ENCODE measurements around the gene SF3A2. TPM values are rescaled to one million over a fixed set of nuclear protein-coding genes. Genes with fewer than 3 reads are reported as not detected.

Gene SF3A2
- total and polyA plus RNA-seq, 2 experiments from 2014 or later: 21.2 to 75.3 TPM

DNA sequence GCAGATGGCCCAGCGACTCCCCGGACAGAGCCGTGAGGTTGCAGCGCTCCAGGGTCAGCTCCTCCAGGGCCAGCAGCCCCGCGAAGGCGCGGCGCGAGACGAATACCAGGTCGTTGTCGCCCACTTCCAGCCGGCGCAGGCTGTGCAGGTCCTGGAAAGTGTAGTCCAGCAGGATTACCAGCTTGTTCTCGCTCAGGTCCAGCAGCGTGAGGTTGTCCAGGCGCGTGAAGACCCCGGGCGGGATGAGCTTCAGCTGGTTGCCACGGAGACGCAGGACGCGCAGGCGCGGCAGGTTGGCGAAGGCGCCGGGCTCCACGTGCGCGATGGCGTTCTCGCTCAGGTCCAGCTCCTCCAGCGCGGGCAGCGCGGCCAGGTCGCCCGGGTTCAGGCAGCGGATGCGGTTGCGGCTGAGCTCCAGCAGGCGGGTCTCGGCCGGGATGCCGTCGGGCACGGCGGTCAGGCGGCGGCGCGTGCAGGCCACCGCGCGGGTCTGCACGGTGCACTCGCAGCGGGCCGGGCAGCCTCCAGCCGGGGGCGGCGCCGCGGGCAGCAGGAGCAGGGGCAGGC, 54.6 kb downstream of the SF3A2 start:
- H3K36me3 ChIP-seq (replicated peaks; ENCODE audit: insufficient read depth, low read depth): no peaks in the 10 kb centered on the region
- H3K27ac ChIP-seq: no peak overlapping the region
- H3K9me2 ChIP-seq (replicated peaks; ENCODE audit: insufficient read depth): no peaks in the 10 kb centered on the region
- peaks cover 85% of the 10 kb centered on the region for H3K27me3 ChIP-seq
- H3K79me2 ChIP-seq: no peaks in the 10 kb centered on the region
- no peaks in the 10 kb centered on the region for H3K9me3 ChIP-seq (ENCODE audit: low read depth)
- peaks cover 3% of the 10 kb centered on the region for H4K20me1 ChIP-seq (ENCODE audit: insufficient read depth, poor library complexity, severe bottlenecking)
- peak overlapping the region; percentile 80 for H3K4me2 ChIP-seq
- 2% methylated on average over 62 of the region's 67 CpGs for WGBS (ENCODE audit: low lambda C conversion rate, missing lambda C conversion rate)
- peaks cover 15% of the 10 kb centered on the region for H3K4me1 ChIP-seq (ENCODE audit: insufficient read depth)
- H2AFZ ChIP-seq: no peak overlapping the region
- H3K4me3 ChIP-seq: no peak overlapping the region
- DNase-seq (ENCODE audit: low spot score): no peak
- no peak for TF ChIP-seq EZH2phosphoT487 (IDR thresholded peaks at IDR 0.05; ENCODE audit: low read depth, severe bottlenecking, unreplicated experiment)
- no peak for TF ChIP-seq EZH2 (IDR thresholded peaks at IDR 0.05; ENCODE audit: borderline replicate concordance)
- TF ChIP-seq, protein P1, sequence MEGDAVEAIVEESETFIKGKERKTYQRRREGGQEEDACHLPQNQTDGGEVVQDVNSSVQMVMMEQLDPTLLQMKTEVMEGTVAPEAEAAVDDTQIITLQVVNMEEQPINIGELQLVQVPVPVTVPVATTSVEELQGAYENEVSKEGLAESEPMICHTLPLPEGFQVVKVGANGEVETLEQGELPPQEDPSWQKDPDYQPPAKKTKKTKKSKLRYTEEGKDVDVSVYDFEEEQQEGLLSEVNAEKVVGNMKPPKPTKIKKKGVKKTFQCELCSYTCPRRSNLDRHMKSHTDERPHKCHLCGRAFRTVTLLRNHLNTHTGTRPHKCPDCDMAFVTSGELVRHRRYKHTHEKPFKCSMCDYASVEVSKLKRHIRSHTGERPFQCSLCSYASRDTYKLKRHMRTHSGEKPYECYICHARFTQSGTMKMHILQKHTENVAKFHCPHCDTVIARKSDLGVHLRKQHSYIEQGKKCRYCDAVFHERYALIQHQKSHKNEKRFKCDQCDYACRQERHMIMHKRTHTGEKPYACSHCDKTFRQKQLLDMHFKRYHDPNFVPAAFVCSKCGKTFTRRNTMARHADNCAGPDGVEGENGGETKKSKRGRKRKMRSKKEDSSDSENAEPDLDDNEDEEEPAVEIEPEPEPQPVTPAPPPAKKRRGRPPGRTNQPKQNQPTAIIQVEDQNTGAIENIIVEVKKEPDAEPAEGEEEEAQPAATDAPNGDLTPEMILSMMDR (IDR thresholded peaks at IDR 0.05; ENCODE audit: poor library complexity): no peak

DNA sequence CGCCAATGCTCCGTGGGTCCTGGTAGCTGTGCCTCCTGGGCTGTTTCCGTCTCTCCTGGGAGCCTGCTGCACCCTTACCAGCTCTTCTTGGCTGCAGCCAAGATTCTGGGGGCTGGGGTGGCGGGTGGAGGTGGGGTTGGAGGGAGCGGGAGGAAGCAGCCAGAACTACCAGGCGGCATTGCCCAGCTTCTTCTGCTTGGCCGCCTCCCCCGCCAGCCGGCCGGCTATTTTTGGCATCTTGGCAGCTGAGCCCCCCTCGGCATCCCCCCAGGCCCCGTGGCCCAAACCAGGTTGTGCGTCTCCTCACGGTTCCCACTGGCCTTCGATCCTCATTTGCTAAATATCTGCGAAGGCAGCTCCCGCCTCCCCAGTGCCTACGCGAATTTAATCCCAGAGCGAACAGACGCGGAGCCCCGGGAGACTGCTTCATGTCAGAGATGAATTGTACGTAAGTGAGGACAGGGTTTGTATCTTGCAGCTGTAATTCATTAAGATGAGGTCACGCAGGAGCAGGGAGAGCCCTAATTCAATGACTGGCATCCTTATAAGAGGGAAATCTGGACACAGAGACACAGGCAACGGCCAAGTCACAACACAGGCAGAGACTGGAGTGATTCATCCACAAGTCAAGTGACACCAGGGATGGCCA, 58.2 kb downstream of the SF3A2 start:
- Histone ChIP-seq H3K27me3 (peaks cover 55% of the 10 kb centered on the region), H3K4me3 (no peak overlapping the region), H3K9me3 (ENCODE audit: low read depth) (no peaks in the 10 kb centered on the region), H4K20me1 (ENCODE audit: insufficient read depth, poor library complexity, severe bottlenecking) (peaks cover 3% of the 10 kb centered on the region), H2AFZ (no peak overlapping the region), H3K9me2 (replicated peaks; ENCODE audit: insufficient read depth) (no peaks in the 10 kb centered on the region), H3K27ac (no peak overlapping the region), H3K4me2 (peak overlapping the region; percentile 54), H3K36me3 (replicated peaks; ENCODE audit: insufficient read depth, low read depth) (no peaks in the 10 kb centered on the region), H3K79me2 (no peaks in the 10 kb centered on the region), H3K4me1 (ENCODE audit: insufficient read depth) (peaks cover 13% of the 10 kb centered on the region)
- no peak for DNase-seq (ENCODE audit: low spot score)
- 37% methylated on average over 17 of the region's 26 CpGs for WGBS (ENCODE audit: low lambda C conversion rate, missing lambda C conversion rate)
- TF ChIP-seq, protein P1 (IDR thresholded peaks at IDR 0.05; ENCODE audit: poor library complexity): no peak
- TF ChIP-seq EZH2 (IDR thresholded peaks at IDR 0.05; ENCODE audit: borderline replicate concordance): no peak
- no peak for TF ChIP-seq EZH2phosphoT487 (IDR thresholded peaks at IDR 0.05; ENCODE audit: low read depth, severe bottlenecking, unreplicated experiment)

DNA sequence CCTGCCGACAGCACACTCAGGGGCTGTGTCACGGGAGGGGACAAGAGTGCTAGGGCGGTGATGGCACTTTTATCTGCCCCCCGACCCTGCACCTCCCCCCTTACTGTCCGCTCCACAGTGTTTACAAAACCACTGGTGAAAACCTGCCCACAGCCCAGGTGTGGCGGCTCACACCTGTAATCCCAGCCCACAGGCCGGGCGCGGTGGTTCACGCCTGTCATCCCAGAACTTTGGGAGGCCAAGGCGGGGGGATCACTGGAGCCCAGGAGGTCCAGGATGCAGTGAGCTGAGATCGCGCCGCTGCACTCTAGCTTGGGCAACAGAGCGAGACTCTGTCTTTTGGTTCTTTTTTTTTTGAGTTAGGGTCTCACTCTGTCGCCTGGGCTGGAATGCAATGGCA, 59.5 kb downstream of the SF3A2 start:
- 87% methylated on average over 16 of the region's 16 CpGs for WGBS (ENCODE audit: low lambda C conversion rate, missing lambda C conversion rate)
- Histone ChIP-seq H3K27ac (no peak overlapping the region), H3K4me3 (no peak overlapping the region), H3K4me2 (no peak overlapping the region), H3K79me2 (no peaks in the 10 kb centered on the region), H3K4me1 (ENCODE audit: insufficient read depth) (peaks cover 2% of the 10 kb centered on the region), H3K27me3 (peaks cover 42% of the 10 kb centered on the region), H3K9me2 (replicated peaks; ENCODE audit: insufficient read depth) (no peaks in the 10 kb centered on the region), H4K20me1 (ENCODE audit: insufficient read depth, poor library complexity, severe bottlenecking) (no peaks in the 10 kb centered on the region), H3K36me3 (replicated peaks; ENCODE audit: insufficient read depth, low read depth) (no peaks in the 10 kb centered on the region), H2AFZ (no peak overlapping the region), H3K9me3 (ENCODE audit: low read depth) (no peaks in the 10 kb centered on the region)
- TF ChIP-seq EZH2 (IDR thresholded peaks at IDR 0.05; ENCODE audit: borderline replicate concordance): no peak
- no peak for TF ChIP-seq EZH2phosphoT487 (IDR thresholded peaks at IDR 0.05; ENCODE audit: low read depth, severe bottlenecking, unreplicated experiment)
- TF ChIP-seq, protein P1 (IDR thresholded peaks at IDR 0.05; ENCODE audit: poor library complexity): no peak
- DNase-seq (ENCODE audit: low spot score): no peak

MicroRNAs encoded within 50 kb of the gene (microRNA counts, 767-probe panel; counts per million panel counts)
- not detected for microRNA hsa-miR-1227

Small RNA genes within 50 kb of the gene (microRNA-seq; reads per million reads assigned to microRNA genes)
- gene MIR1227 (16.5 reads per million, percentile 35 among the genes with 10 or more reads in this experiment), gene MIR4321 (not detected)

Small RNA genes within 50 kb of the gene (small RNA-seq; reads per million reads assigned to genes)
- 0.34 reads per million, percentile 15 among the genes with 10 or more reads in this experiment for gene MIR1227

Other genes starting within 250 kb of the SF3A2 start
- 56.4 and 62.1 TPM in 2 replicates for gene BTBD2, start 221.1 kb upstream of the SF3A2 start, total RNA-seq
- 71.1 and 76.0 TPM in 2 replicates for gene BTBD2, start 221.1 kb upstream of the SF3A2 start, polyA plus RNA-seq
- gene MKNK2, start 185.6 kb upstream of the SF3A2 start, total RNA-seq: 90.4 and 98.2 TPM in 2 replicates
- gene MKNK2, start 185.6 kb upstream of the SF3A2 start, polyA plus RNA-seq: 126 and 136 TPM in 2 replicates
- gene MOB3A, start 140.5 kb upstream of the SF3A2 start, total RNA-seq: 13.5 and 15.7 TPM in 2 replicates
- gene MOB3A, start 140.5 kb upstream of the SF3A2 start, polyA plus RNA-seq: 25.1 and 27.7 TPM in 2 replicates
- 0.44 and 1.4 TPM in 2 replicates for gene IZUMO4, start 139.9 kb upstream of the SF3A2 start, total RNA-seq
- gene IZUMO4, start 139.9 kb upstream of the SF3A2 start, polyA plus RNA-seq: 2.8 and 4.0 TPM in 2 replicates
- gene AP3D1, start 85.3 kb upstream of the SF3A2 start, total RNA-seq: 92.2 and 102 TPM in 2 replicates
- 108 and 109 TPM in 2 replicates for gene AP3D1, start 85.3 kb upstream of the SF3A2 start, polyA plus RNA-seq
- gene DOT1L, start 72.9 kb upstream of the SF3A2 start, total RNA-seq: 6.9 and 9.5 TPM in 2 replicates
- 9.1 and 10.7 TPM in 2 replicates for gene DOT1L, start 72.9 kb upstream of the SF3A2 start, polyA plus RNA-seq
- 142 and 165 TPM in 2 replicates for gene PLEKHJ1, start 495 bp upstream of the SF3A2 start, total RNA-seq
- 190 and 207 TPM in 2 replicates for gene PLEKHJ1, start 495 bp upstream of the SF3A2 start, polyA plus RNA-seq
- gene AMH, start 12.5 kb downstream of the SF3A2 start, total RNA-seq: 3.9 and 8.2 TPM in 2 replicates
- 20.9 and 22.3 TPM in 2 replicates for gene AMH, start 12.5 kb downstream of the SF3A2 start, polyA plus RNA-seq
- gene JSRP1, start 19.6 kb downstream of the SF3A2 start, total RNA-seq: 0.30 TPM in 1 of 2 replicates, not detected in the other
- 0.91 and 0.93 TPM in 2 replicates for gene JSRP1, start 19.6 kb downstream of the SF3A2 start, polyA plus RNA-seq
- gene PEAK3, start 45.4 kb downstream of the SF3A2 start, total RNA-seq: not detected in 2 replicates
- 0.15 and 0.57 TPM in 2 replicates for gene PEAK3, start 45.4 kb downstream of the SF3A2 start, polyA plus RNA-seq
- gene LINGO3, start 71.3 kb downstream of the SF3A2 start, total RNA-seq: not detected in 2 replicates
- not detected in 2 replicates for gene LINGO3, start 71.3 kb downstream of the SF3A2 start, polyA plus RNA-seq
- gene LSM7, start 91.8 kb downstream of the SF3A2 start, total RNA-seq: 162 and 190 TPM in 2 replicates
- gene LSM7, start 91.8 kb downstream of the SF3A2 start, polyA plus RNA-seq: 150 and 151 TPM in 2 replicates
- 27.4 and 40.9 TPM in 2 replicates for gene SPPL2B, start 91.9 kb downstream of the SF3A2 start, total RNA-seq
- gene SPPL2B, start 91.9 kb downstream of the SF3A2 start, polyA plus RNA-seq: 87.7 and 135 TPM in 2 replicates
- 0.23 TPM in 1 of 2 replicates, not detected in the other for gene TMPRSS9, start 123.4 kb downstream of the SF3A2 start, total RNA-seq
- gene TMPRSS9, start 123.4 kb downstream of the SF3A2 start, polyA plus RNA-seq: not detected in 2 replicates
- 38.3 and 47.4 TPM in 2 replicates for gene TIMM13, start 190.8 kb downstream of the SF3A2 start, total RNA-seq
- gene TIMM13, start 190.8 kb downstream of the SF3A2 start, polyA plus RNA-seq: 188 and 213 TPM in 2 replicates
- 44.7 and 48.4 TPM in 2 replicates for gene LMNB2, start 220.1 kb downstream of the SF3A2 start, total RNA-seq
- 28.9 and 42.0 TPM in 2 replicates for gene LMNB2, start 220.1 kb downstream of the SF3A2 start, polyA plus RNA-seq
- 126 and 129 TPM in 2 replicates for gene GADD45B, start 239.3 kb downstream of the SF3A2 start, total RNA-seq
- 229 and 299 TPM in 2 replicates for gene GADD45B, start 239.3 kb downstream of the SF3A2 start, polyA plus RNA-seq

Measured in hepatocyte (in vitro differentiated cells).